ENCODE results near the gene ANKZF1.
A peak's percentile ranks its signal among the peaks of the same experiment; 100 is the strongest.

Gene ANKZF1

DNA sequence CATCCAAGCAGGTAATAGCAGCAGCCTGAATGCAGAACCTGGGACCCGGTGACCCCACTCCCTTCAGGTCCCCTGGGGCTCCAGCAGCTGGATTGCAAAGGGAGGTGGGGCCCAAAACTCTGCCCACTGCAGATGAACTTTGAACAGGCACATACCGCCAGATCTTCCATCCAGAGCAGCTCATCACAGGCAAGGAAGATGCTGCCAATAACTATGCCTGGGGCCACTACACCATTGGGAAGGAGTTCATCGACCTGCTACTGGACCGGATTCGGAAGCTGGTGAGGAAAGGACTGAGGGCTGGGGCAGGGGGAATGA, 40.4 kb downstream of the ANKZF1 start:
- in situ Hi-C loops (cut with HindIII; ENCODE audit: low sequenced_read_pairs) = no loop called here
- no peak for DNase-seq (ENCODE audit: low read depth, low spot score)
- TF ChIP-seq, protein P1, sequence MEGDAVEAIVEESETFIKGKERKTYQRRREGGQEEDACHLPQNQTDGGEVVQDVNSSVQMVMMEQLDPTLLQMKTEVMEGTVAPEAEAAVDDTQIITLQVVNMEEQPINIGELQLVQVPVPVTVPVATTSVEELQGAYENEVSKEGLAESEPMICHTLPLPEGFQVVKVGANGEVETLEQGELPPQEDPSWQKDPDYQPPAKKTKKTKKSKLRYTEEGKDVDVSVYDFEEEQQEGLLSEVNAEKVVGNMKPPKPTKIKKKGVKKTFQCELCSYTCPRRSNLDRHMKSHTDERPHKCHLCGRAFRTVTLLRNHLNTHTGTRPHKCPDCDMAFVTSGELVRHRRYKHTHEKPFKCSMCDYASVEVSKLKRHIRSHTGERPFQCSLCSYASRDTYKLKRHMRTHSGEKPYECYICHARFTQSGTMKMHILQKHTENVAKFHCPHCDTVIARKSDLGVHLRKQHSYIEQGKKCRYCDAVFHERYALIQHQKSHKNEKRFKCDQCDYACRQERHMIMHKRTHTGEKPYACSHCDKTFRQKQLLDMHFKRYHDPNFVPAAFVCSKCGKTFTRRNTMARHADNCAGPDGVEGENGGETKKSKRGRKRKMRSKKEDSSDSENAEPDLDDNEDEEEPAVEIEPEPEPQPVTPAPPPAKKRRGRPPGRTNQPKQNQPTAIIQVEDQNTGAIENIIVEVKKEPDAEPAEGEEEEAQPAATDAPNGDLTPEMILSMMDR (IDR thresholded peaks at IDR 0.05; ENCODE audit: low read depth, low read length) = no peak
- no peak overlapping the region for H3K4me3 ChIP-seq (ENCODE audit: low read depth, low read length)

DNA sequence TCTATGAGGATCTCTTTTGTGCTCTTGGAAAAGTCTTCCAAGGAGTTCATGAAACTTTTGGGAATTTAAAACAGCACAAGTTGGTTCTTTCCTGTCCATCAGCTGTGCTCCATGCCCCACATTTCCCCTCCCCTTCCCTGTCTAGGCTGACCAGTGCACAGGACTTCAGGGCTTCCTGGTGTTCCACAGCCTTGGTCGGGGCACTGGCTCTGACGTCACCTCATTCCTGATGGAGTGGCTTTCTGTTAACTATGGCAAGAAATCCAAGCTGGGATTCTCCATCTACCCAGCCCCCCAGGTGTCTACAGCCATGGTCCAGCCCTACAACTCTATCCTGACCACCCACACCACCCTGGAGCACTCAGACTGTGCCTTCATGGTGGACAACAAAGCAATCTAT, 41.4 kb downstream of the ANKZF1 start:
- no peak for DNase-seq (ENCODE audit: low read depth, low spot score)
- H3K4me3 ChIP-seq (ENCODE audit: low read depth, low read length) = no peak overlapping the region
- TF ChIP-seq, protein P1 (IDR thresholded peaks at IDR 0.05; ENCODE audit: low read depth, low read length) = no peak
- in situ Hi-C loops (cut with HindIII; ENCODE audit: low sequenced_read_pairs) = no loop called here

DNA sequence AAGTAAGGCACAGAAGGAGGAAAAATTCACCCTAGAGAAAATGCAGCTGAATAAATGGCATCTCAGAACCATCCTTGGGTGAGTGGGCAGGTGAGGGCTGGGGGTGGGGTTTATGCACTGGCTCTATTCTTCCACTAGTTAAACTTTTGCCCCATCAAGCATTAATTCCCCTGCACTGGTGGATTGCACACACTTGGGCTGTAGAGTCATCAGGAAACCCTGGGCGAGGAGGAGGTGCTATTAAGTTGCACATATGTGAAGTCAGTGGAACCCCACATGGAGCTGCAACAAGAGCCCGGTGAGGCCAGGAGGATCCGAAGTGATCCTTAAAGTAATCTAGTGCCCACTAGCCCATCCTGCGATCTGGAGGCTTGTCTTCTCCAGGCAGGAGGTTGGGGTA, 42.8 kb downstream of the ANKZF1 start:
- TF ChIP-seq, protein P1 (IDR thresholded peaks at IDR 0.05; ENCODE audit: low read depth, low read length) = no peak
- DNase-seq (ENCODE audit: low read depth, low spot score) = no peak
- H3K4me3 ChIP-seq (ENCODE audit: low read depth, low read length) = no peak overlapping the region
- in situ Hi-C loops (cut with HindIII; ENCODE audit: low sequenced_read_pairs) = no loop called here

DNA sequence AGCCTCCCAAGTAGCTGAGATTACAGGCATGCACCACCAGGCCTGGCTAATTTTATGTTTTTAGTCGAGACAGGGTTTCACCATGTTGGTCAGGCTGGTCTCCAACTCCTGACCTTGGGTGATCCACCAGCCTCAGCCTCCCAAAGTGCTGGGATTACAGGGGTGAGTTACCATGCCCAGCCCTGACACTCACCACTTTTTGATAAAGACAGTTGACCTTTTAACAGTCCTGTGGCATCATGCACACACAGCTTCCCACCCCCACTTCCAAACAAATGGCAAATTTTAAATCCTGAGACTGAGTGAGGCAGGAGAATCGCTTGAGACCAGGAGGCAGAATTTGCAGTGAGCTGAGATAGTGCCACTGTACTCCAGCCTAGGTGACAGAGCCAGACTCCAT, 43.4 kb downstream of the ANKZF1 start:
- no peak overlapping the region for H3K4me3 ChIP-seq (ENCODE audit: low read depth, low read length)
- DNase-seq (ENCODE audit: low read depth, low spot score) = no peak
- in situ Hi-C loops (cut with HindIII; ENCODE audit: low sequenced_read_pairs) = no loop called here
- TF ChIP-seq, protein P1 (IDR thresholded peaks at IDR 0.05; ENCODE audit: low read depth, low read length) = no peak

DNA sequence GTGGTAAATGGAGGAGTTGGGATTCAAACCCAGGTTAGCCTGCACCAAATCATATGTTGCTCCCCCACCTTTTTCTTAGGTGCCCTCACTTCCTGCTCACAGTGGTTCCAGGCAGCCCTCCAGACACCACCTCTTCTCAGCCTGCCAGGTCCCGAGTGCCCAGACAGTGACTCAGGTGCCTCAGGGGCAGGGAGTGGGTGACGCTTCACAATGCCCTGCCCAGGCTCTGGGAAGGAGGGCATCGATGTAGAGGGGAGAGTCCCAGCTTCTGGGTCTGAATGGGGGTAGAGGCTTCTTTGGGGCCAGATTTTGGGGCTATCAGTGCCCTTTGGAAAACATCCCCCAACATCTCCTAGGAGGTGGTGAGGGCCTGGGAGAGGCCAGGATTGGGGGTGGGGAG, 44.3 kb downstream of the ANKZF1 start:
- DNase-seq (ENCODE audit: low read depth, low spot score) = no peak
- TF ChIP-seq, protein P1 (IDR thresholded peaks at IDR 0.05; ENCODE audit: low read depth, low read length) = no peak
- in situ Hi-C loops (cut with HindIII; ENCODE audit: low sequenced_read_pairs) = no loop called here
- no peak overlapping the region for H3K4me3 ChIP-seq (ENCODE audit: low read depth, low read length)

DNA sequence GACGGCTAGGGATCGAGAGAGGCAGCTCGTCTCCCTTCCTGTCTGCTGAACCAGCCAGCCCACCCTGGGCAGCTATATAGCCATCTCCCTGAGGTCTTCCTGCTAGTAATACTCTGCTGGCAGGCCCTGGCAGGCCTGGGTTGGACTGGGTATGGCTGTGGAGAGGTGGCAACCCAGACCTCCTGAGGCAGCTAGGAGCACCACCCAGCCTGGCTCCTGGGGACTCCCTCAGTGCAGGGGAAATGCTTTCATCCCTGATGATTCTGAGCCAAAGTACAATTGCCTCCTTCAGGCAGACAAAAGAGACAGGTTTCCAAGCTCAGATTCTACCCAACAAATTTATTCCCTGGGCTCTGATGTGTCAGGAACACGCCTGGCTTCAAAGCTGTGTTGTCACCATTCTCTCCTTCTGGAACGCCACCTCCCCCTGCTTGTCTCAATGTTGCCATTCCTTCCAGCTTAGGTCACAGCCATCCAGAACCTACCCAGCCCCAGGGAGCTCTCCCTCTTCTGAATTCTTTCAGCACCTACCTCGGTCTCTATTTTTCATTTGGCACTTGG, 44.8 kb downstream of the ANKZF1 start:
- DNase-seq (ENCODE audit: low read depth, low spot score) = peak; percentile 70
- H3K4me3 ChIP-seq (ENCODE audit: low read depth, low read length) = no peak overlapping the region
- in situ Hi-C loops (cut with HindIII; ENCODE audit: low sequenced_read_pairs) = no loop called here
- TF ChIP-seq, protein P1 (IDR thresholded peaks at IDR 0.05; ENCODE audit: low read depth, low read length) = no peak

All from astrocyte of the spinal cord (primary cell).